ENCODE results near the gene LRTM2.
A peak's percentile ranks its signal among the peaks of the same experiment; 100 is the strongest.

LRTM2 gene

DNA sequence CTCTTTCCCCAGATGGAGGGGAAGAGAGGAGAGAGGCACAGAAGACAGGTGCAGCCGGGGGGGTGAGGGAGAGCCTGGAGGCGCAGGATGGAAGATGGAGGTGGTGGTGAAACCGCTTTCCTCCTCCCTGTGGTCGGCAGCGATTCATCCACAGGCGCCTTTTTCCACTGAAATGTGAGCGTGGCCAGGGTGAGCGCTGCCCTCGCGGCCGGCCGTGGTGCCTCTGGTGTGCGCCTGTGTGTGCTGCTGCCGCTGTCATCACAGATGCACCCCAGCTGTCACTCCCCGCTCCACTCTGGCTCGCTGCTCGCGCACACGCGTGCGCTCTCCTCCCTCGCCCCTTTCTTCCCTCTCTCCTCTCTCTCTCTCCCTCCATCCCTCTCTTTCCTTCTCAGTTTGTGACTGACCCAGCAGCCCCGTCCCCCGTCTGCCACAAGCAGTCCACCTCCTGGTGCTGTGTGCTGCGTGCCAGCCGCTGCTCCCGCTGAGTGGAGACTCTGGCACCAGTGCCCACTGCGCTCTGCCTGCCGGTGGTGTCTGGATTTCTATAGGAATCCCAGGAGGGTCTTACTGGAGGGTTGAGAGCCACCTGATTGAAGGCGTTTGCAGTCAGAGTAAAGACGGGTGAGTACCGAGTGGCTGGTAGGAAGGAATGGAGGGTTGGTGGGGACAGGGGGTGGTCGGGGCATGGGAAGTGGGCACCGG is at the start of gene LRTM2:
Gene LRTM2 (plus strand): TSS at position 375 of the 705 bp plus-strand sequence. CDS start 7,584 bp downstream, outside the sequence.
- TF ChIP-seq, protein P1, sequence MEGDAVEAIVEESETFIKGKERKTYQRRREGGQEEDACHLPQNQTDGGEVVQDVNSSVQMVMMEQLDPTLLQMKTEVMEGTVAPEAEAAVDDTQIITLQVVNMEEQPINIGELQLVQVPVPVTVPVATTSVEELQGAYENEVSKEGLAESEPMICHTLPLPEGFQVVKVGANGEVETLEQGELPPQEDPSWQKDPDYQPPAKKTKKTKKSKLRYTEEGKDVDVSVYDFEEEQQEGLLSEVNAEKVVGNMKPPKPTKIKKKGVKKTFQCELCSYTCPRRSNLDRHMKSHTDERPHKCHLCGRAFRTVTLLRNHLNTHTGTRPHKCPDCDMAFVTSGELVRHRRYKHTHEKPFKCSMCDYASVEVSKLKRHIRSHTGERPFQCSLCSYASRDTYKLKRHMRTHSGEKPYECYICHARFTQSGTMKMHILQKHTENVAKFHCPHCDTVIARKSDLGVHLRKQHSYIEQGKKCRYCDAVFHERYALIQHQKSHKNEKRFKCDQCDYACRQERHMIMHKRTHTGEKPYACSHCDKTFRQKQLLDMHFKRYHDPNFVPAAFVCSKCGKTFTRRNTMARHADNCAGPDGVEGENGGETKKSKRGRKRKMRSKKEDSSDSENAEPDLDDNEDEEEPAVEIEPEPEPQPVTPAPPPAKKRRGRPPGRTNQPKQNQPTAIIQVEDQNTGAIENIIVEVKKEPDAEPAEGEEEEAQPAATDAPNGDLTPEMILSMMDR (conservative IDR thresholded peaks at IDR 0.05; ENCODE audit: control insufficient read depth, insufficient read depth, low read depth, low read length), result no peak
- no peak within 1 kb of the TSS for H3K4me3 ChIP-seq (ENCODE audit: control insufficient read depth, low read depth, low read length)
- DNase-seq (ENCODE audit: low read depth), result no peak

DNA sequence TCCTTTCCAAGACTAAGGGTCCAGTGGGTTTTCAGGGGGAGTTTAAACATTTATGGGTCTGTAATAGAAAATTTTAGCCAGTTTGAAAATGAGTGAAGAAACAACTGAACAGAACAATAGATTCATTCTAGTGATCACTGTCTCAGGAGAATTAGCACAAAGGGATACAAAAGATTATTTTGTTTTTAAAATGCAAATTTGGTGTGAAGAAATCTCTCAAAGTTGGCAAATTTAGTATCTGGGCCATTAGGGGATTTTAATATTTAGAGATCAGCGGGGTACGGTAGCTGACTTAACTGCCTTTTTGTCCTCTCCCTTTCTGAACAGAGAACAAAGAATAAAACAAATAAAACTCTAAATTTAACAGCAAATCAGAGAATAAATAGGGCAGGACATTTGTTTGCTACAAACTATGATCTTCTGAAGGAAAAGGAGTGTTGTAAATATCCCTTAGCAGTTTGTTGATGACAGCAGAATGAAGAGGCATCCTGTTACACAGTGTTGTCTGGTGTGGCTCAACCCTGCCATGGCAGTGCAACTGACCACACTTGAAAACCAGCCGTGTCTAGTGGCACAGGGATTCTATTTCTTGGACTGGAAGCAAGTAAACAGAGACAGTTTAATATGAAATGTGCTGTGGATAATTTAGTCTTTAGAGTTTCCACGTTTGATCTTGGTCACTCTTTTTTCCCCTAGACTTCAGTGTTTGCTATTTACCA is 46.3 kb upstream of the LRTM2 start:
- DNase-seq (ENCODE audit: low read depth), result peak; percentile 56

DNA sequence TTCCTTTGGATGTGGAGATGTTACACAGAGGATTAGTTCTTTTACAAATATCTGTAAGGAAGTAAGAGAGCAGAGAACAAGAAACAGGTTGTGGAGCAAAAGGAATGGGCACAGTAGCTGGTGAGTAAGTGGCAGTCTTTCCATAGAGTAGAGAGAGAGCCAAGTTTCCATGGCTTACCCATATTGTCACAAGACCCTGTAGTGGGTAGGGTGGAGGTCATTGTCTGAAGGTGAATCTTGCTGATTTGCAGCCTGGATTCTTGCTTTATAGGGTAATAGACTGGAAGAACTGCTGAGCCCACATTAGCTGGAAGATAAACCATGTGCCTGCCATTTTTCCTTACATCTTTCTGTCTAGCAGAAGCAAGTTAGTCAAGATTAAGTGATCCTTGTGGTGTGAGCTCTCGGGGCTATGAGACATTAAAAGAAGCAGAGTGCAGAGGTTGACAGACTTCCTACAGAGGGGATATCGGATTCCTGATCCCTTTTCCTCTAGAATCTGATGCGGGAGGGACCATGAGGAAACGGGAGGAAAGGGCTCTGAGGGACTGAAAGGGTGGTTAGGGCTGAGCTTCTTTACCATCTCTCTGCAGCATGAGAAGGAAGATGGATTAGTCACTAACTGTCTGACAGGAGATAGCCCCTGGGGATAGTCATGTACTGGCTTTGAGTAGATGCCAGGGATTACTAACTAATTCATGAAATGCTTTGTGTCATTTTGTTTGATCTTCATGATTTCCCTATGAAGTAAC is 44.0 kb upstream of the LRTM2 start:
- peak; percentile 92 for DNase-seq (ENCODE audit: low read depth)
- H3K4me3 ChIP-seq (ENCODE audit: control insufficient read depth, low read depth, low read length), result no peak overlapping the region

More for the DNA sequence above, 46.3 kb upstream of the LRTM2 start:
- no peak overlapping the region for H3K4me3 ChIP-seq (ENCODE audit: control insufficient read depth, low read depth, low read length)
- TF ChIP-seq, protein P1 (conservative IDR thresholded peaks at IDR 0.05; ENCODE audit: control insufficient read depth, insufficient read depth, low read depth, low read length), result no peak

DNA sequence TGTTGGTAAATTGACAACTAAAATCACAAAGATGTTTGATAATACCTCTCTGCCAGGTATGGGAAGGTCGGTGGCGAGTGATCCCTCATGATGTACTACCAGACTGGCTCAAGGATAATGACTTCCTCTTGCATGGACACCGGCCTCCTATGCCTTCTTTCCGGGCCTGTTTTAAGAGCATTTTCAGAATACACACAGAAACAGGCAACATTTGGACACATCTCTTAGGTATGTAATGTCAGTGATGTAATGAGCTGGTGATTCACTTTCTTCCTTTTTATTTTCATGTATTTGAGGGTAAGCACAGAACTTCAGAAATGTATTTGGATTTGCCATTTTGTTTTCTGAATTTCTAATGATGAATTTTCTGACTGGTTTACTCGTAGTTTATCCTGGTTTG is 42.6 kb upstream of the LRTM2 start:
- no peak overlapping the region for H3K4me3 ChIP-seq (ENCODE audit: control insufficient read depth, low read depth, low read length)
- TF ChIP-seq, protein P1 (conservative IDR thresholded peaks at IDR 0.05; ENCODE audit: control insufficient read depth, insufficient read depth, low read depth, low read length), result no peak
- peak; percentile 86 for DNase-seq (ENCODE audit: low read depth)

More for the DNA sequence above, 44.0 kb upstream of the LRTM2 start:
- TF ChIP-seq, protein P1 (conservative IDR thresholded peaks at IDR 0.05; ENCODE audit: control insufficient read depth, insufficient read depth, low read depth, low read length), result no peak

DNA sequence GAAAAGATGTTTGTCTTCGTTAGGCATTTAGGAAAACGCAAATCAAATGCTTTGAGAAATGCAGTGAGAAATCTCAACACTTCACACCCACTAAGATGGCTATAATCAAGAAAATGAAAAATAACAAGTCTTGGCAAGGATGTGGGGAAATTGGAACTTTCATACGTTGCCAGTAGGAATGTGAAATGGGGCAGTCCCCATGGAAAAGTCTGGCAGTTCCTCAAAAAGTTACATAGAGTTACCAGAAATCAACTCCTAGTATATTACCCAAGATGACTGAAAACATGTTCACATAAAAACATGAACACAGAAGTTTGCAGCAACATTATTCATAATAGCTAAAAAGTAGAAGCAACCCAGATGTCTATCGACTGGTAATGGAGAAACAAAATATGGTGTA is 41.5 kb upstream of the LRTM2 start:
- TF ChIP-seq, protein P1 (conservative IDR thresholded peaks at IDR 0.05; ENCODE audit: control insufficient read depth, insufficient read depth, low read depth, low read length), result no peak
- DNase-seq (ENCODE audit: low read depth), result peak; percentile 42
- no peak overlapping the region for H3K4me3 ChIP-seq (ENCODE audit: control insufficient read depth, low read depth, low read length)

DNA sequence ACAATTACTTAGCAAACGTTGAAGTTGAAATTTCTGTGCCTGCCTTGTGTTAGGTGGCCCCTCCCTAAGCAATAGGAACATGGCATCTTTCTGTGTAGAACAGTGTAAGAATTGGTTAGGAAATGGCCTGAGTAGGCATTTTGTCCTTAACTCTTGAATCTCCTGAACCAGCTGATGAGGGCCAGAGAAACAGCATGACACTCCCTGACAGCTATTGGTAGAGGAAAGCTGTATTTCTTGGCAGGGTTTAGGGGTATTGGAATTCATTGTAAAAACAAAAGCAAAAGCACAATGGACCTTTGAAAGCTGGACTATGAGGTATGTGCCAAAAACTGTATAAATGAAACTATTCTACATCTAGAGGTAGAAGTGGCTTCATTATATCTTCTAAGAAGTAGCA is 40.6 kb upstream of the LRTM2 start:
- DNase-seq (ENCODE audit: low read depth), result peak; percentile 66
- H3K4me3 ChIP-seq (ENCODE audit: control insufficient read depth, low read depth, low read length), result no peak overlapping the region
- TF ChIP-seq, protein P1 (conservative IDR thresholded peaks at IDR 0.05; ENCODE audit: control insufficient read depth, insufficient read depth, low read depth, low read length), result no peak
